Caco-2 (cell line): Measurements from ENCODE around the gene PDE4D. TPM values are rescaled to one million over a fixed set of nuclear protein-coding genes. Genes with fewer than 3 reads are reported as not detected.

Experiments used
- BruUV-seq: library from RNA; stranded (reverse); fragments of 400-500 nt; replicated peaks from 2 replicates; lab custom pipeline; 2021; lab: Mats Ljungman, UMichigan
- CTCF ChIA-PET: fragments of 300-600 bp; sonication (Branson Sonifier 250); formaldehyde crosslinking; loops from one replicate; lab custom pipeline; 2022; ENCODE audit warnings: antibody characterized with exemption; lab: Charles Lee
- POLR2A ChIA-PET: fragments of 300-600 bp; sonication (Branson Sonifier 250); formaldehyde crosslinking; loops from one replicate; lab custom pipeline; 2022; ENCODE audit warnings: antibody characterized with exemption; lab: Charles Lee
- DNase-seq, 2 experiments: peaks; one replicate each; pipeline versions ENCODE4 v3.0.0 to v3.0.0-alpha.2; 2020 to 2022
- H3K27me3 ChIP-seq: replicated peaks from 2 replicates; pipeline ENCODE4 v1.6.0; 2011; ENCODE audit warnings: low read length; ENCODE audit not compliant: control insufficient read depth, insufficient read depth
- H3K36me3 ChIP-seq: 2 replicates; pipeline ENCODE4 v1.5.1; 2011; ENCODE audit warnings: low read length; ENCODE audit not compliant: control insufficient read depth, insufficient read depth
- H3K4me1 ChIP-seq: fragments of 250-450 bp; sonication (Bioruptor Pico); 2 replicates; pipeline ENCODE4 v1.5.1; 2020; ENCODE audit warnings: mild to moderate bottlenecking
- H3K4me3 ChIP-seq: 2 replicates; pipeline ENCODE4 v1.5.1; 2011; ENCODE audit warnings: low read depth, mild to moderate bottlenecking, control low read depth, low read length
- H3K9me3 ChIP-seq: fragments of 250-450 bp; sonication (Bioruptor Pico); 2 replicates; pipeline ENCODE4 v1.5.1; 2020; ENCODE audit warnings: mild to moderate bottlenecking, moderate library complexity
- H3K27ac Mint-ChIP-seq: one replicate; pipeline ENCODE4 v1.8.0; 2022; ENCODE audit warnings: mixed read lengths; ENCODE audit not compliant: unreplicated experiment
- H3K27me3 Mint-ChIP-seq: one replicate; pipeline ENCODE4 v1.8.0; 2022; ENCODE audit warnings: mixed read lengths; ENCODE audit not compliant: insufficient read depth, unreplicated experiment
- H3K36me3 Mint-ChIP-seq: one replicate; pipeline ENCODE4 v1.8.0; 2022; ENCODE audit warnings: mild to moderate bottlenecking, mixed read lengths; ENCODE audit not compliant: insufficient read depth, unreplicated experiment
- H3K4me1 Mint-ChIP-seq: one replicate; pipeline ENCODE4 v1.8.0; 2022; ENCODE audit warnings: low read depth, mixed read lengths; ENCODE audit not compliant: unreplicated experiment
- H3K4me3 Mint-ChIP-seq: one replicate; pipeline ENCODE4 v1.8.0; 2022; ENCODE audit warnings: mild to moderate bottlenecking, moderate library complexity, mixed read lengths; ENCODE audit not compliant: unreplicated experiment
- H3K9me3 Mint-ChIP-seq: one replicate; pipeline ENCODE4 v1.8.0; 2022; ENCODE audit warnings: mixed read lengths; ENCODE audit not compliant: unreplicated experiment
- intact Hi-C: fragments of 100-400 bp; cut with micrococcal nuclease; formaldehyde crosslinking; loops from one replicate; pipeline ENCODE4 v1.10.0; 2022; ENCODE audit not compliant: unreplicated experiment
- total RNA-seq: library from RNA; stranded (reverse); gene quantifications from 2 replicates; pipeline ENCODE4 v1.2.3, GENCODE V29; 2022
- TF ChIP-seq, protein P1 (sequence below), 2 experiments: fragments of 200-600 bp in 1 of 2; IDR thresholded peaks; 1 replicate in 1 of 2; 2 replicates in 1 of 2; pipeline versions ENCODE4 v1.5.1 to v1.8.0; 2011 to 2022; ENCODE audit warnings: antibody characterized with exemption in 1 of 2, control low read depth in 1 of 2, inconsistent platforms in 1 of 2, low read depth in 1 of 2, low read length in 1 of 2, mild to moderate bottlenecking in 1 of 2, moderate library complexity in 1 of 2; ENCODE audit not compliant: insufficient read depth in 1 of 2, severe bottlenecking in 1 of 2, unreplicated experiment in 1 of 2

The PDE4D gene
- total RNA-seq, 1 experiment from 2014 or later = 89.8 TPM

DNA sequence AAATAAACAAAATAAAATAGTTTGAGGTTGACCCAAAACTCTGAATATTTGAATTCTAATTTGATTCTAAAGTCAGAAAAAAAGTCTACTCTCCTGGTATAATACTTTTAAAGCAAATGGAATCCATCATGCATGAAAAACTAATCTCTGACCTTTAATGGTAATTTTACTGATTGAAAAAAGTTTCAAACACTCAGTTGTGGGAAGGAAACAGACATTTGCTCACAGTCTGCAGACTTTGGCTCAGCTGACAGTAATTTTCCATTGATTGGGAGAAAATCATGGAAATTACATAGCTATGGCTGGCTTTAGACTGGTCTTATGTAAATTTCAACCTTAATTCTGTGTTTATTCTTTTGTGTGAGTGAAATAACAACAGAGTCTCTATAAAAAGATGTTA, 574.3 kb downstream of the PDE4D start:
- no peak overlapping the region for H3K27ac Mint-ChIP-seq
- H3K9me3 Mint-ChIP-seq = no peaks in the 10 kb centered on the region
- no peak overlapping the region for H3K4me3 Mint-ChIP-seq
- DNase-seq = no peak
- H3K27me3 Mint-ChIP-seq = no peaks in the 10 kb centered on the region
- POLR2A ChIA-PET = no interaction called here
- Histone ChIP-seq H3K9me3 (no peaks in the 10 kb centered on the region), H3K4me3 (no peak overlapping the region), H3K27me3 (no peaks in the 10 kb centered on the region), H3K36me3 (no peaks in the 10 kb centered on the region), H3K4me1 (peaks cover 5% of the 10 kb centered on the region; the same call in 1 of the 2 replicates)
- H3K36me3 Mint-ChIP-seq = no peaks in the 10 kb centered on the region
- peaks cover 7% of the 10 kb centered on the region for H3K4me1 Mint-ChIP-seq
- CTCF ChIA-PET = no interaction called here
- intact Hi-C loops = no loop called here
- no TSS peak for BruUV-seq
- TF ChIP-seq, protein P1, sequence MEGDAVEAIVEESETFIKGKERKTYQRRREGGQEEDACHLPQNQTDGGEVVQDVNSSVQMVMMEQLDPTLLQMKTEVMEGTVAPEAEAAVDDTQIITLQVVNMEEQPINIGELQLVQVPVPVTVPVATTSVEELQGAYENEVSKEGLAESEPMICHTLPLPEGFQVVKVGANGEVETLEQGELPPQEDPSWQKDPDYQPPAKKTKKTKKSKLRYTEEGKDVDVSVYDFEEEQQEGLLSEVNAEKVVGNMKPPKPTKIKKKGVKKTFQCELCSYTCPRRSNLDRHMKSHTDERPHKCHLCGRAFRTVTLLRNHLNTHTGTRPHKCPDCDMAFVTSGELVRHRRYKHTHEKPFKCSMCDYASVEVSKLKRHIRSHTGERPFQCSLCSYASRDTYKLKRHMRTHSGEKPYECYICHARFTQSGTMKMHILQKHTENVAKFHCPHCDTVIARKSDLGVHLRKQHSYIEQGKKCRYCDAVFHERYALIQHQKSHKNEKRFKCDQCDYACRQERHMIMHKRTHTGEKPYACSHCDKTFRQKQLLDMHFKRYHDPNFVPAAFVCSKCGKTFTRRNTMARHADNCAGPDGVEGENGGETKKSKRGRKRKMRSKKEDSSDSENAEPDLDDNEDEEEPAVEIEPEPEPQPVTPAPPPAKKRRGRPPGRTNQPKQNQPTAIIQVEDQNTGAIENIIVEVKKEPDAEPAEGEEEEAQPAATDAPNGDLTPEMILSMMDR (IDR thresholded peaks at IDR 0.05; ENCODE audit: insufficient read depth in 1 of 2, low read depth in 1 of 2, low read length in 1 of 2, severe bottlenecking in 1 of 2, unreplicated experiment in 1 of 2) = no peak

DNA sequence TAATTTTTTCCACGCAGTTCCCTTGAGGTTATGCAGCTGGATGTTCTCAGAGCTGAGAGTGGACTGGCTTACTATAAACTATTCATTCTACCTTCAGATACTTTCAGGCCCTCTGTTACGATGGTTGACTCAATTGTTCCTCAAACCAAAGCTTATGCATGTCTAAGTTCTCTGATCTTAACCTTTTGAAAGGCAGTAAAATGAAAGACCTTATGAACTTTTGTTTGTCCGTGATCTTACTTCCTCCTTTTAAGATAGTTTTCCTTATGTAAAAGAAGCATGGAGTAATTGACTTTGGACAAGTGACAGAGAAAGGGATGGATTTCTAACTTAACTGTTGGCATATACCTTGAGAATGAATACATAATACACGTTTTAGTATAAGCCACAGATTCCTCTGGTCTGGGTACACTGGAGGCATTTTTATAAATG, 575.7 kb downstream of the PDE4D start:
- no peak for DNase-seq
- no peak overlapping the region for H3K4me3 Mint-ChIP-seq
- intact Hi-C loops = no loop called here
- Histone ChIP-seq H3K27me3 (no peaks in the 10 kb centered on the region), H3K4me3 (no peak overlapping the region), H3K36me3 (no peaks in the 10 kb centered on the region), H3K9me3 (no peaks in the 10 kb centered on the region), H3K4me1 (peaks cover 5% of the 10 kb centered on the region; the same call in 1 of the 2 replicates)
- H3K27ac Mint-ChIP-seq = no peak overlapping the region
- POLR2A ChIA-PET = no interaction called here
- no peaks in the 10 kb centered on the region for H3K4me1 Mint-ChIP-seq
- no TSS peak for BruUV-seq
- no peaks in the 10 kb centered on the region for H3K27me3 Mint-ChIP-seq
- H3K9me3 Mint-ChIP-seq = no peaks in the 10 kb centered on the region
- CTCF ChIA-PET = no interaction called here
- TF ChIP-seq, protein P1 (IDR thresholded peaks at IDR 0.05; ENCODE audit: insufficient read depth in 1 of 2, low read depth in 1 of 2, low read length in 1 of 2, severe bottlenecking in 1 of 2, unreplicated experiment in 1 of 2) = no peak
- H3K36me3 Mint-ChIP-seq = no peaks in the 10 kb centered on the region

DNA sequence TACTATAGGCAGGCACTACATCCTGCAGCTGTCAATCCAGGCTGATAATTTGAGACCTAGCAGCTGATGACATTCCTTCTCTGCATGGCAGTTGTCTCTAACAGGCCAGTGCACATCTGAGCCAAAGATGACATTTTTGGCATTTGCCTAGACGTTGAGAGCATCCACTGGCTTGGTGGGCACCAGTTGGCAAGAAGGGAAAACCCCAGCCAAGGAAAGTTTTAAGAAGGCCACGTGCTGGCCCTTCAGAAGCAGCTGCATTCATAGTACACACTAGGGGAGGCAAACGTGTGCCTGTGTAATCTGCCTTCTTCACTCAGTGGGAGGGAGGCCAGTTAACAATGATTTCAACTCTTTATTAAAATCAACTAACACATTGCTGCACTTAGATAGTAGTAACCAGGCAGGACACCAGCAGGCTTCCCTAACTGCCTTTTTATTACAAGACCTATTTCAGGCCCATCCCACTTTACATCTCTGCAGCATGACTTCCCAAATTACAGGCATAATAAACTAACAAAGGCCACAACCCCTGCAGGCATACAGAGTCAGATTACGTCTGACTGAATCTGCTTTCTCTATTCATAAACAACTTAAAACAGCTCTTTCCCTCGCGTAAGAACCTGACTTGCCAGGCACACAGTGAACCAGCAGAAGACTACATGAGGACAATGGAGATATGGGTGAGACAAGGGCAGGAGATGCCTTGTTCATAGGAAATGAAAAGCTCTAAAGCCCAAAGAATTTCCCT, 576.3 kb downstream of the PDE4D start:
- H3K4me3 ChIP-seq = no peak overlapping the region
- no TSS peak for BruUV-seq
- Mint-ChIP-seq H3K9me3 (no peaks in the 10 kb centered on the region), H3K4me1 (no peaks in the 10 kb centered on the region), H3K36me3 (no peaks in the 10 kb centered on the region), H3K27ac (no peak overlapping the region), H3K4me3 (no peak overlapping the region), H3K27me3 (no peaks in the 10 kb centered on the region)
- H3K36me3 ChIP-seq = no peaks in the 10 kb centered on the region
- peaks cover 5% of the 10 kb centered on the region; the same call in 1 of the 2 replicates for H3K4me1 ChIP-seq
- DNase-seq = no peak
- CTCF ChIA-PET = no interaction called here
- intact Hi-C loops = no loop called here
- POLR2A ChIA-PET = no interaction called here
- TF ChIP-seq, protein P1 (IDR thresholded peaks at IDR 0.05; ENCODE audit: insufficient read depth in 1 of 2, low read depth in 1 of 2, low read length in 1 of 2, severe bottlenecking in 1 of 2, unreplicated experiment in 1 of 2) = no peak
- no peaks in the 10 kb centered on the region for H3K9me3 ChIP-seq
- no peaks in the 10 kb centered on the region for H3K27me3 ChIP-seq
